HepG2 (cell line): Measurements from ENCODE around the gene NOP9. TPM values are rescaled to one million over a fixed set of nuclear protein-coding genes. Genes with fewer than 3 reads are reported as not detected.

Source experiments
- DNMT3B ChIP-seq: conservative IDR thresholded peaks from 2 replicates; pipeline ENCODE4 v1.6.1; 2016; ENCODE audit warnings: missing biosample characterization, control low read depth
- GPN1 ChIP-seq: sonication (generic); formaldehyde crosslinking; IDR thresholded peaks from 2 replicates; pipeline ENCODE4 v1.5.1; 2020; ENCODE audit warnings: missing genetic modification reagents, borderline replicate concordance
- NR2F6 ChIP-seq, 2 experiments: IDR thresholded peaks; 2 replicates each; pipeline ENCODE4 v1.6.1; 2016; ENCODE audit warnings: antibody characterized with exemption in 1 of 2, mild to moderate bottlenecking in 1 of 2
- NRL ChIP-seq: sonication (generic); formaldehyde crosslinking; IDR thresholded peaks from 2 replicates; pipeline ENCODE4 v1.5.0; 2020; ENCODE audit warnings: missing genetic modification reagents, mild to moderate bottlenecking, moderate library complexity, borderline replicate concordance
- PAWR ChIP-seq: sonication (generic); formaldehyde crosslinking; IDR thresholded peaks from 2 replicates; pipeline ENCODE4 v1.4.0; 2020; ENCODE audit warnings: missing genetic modification reagents, mild to moderate bottlenecking, borderline replicate concordance
- PLRG1 ChIP-seq: fragments of 450-650 bp; conservative IDR thresholded peaks from 2 replicates; pipeline ENCODE4 v1.6.1; 2016
- RCOR2 ChIP-seq: IDR thresholded peaks from 2 replicates; pipeline ENCODE4 v1.6.1; 2016; ENCODE audit warnings: missing biosample characterization, missing genetic modification reagents
- ZNF317 ChIP-seq: sonication (generic); formaldehyde crosslinking; IDR thresholded peaks from 2 replicates; pipeline ENCODE4 v1.5.0; 2020; ENCODE audit warnings: mild to moderate bottlenecking, missing genetic modification reagents
- ZNF816 ChIP-seq: sonication (generic); formaldehyde crosslinking; IDR thresholded peaks from 2 replicates; pipeline ENCODE4 v1.8.0; 2022; ENCODE audit warnings: missing genetic modification reagents, mild to moderate bottlenecking, borderline replicate concordance
- polyA plus RNA-seq, 8 experiments: library from polyadenylated mRNA; depleted of rRNA in 3 of 8; stranded (reverse) in 7 of 8; unstranded in 1 of 8; fragments of >200 nt; fragmentation: Illumina TruSeq in 4 of 8; extraction: Trizol in 4 of 8; gene quantifications; 2 replicates each; pipeline versions ENCODE4 v1.2.1 to v1.2.3, GENCODE V29; 2011 to 2016; ENCODE audit warnings: low read depth in 4 of 8, missing spikeins in 1 of 8, mixed read lengths in 1 of 8; ENCODE audit not compliant: insufficient read depth in 1 of 8
- total RNA-seq, 5 experiments: library from RNA; depleted of rRNA; stranded (reverse); fragments of >200 nt; fragmentation: Illumina TruSeq; extraction: Trizol; gene quantifications; 2 replicates each; pipeline ENCODE4 v1.2.3, GENCODE V29; 2016; ENCODE audit warnings: low read depth in 1 of 5
- TF ChIP-seq, protein P1 (sequence below): sonication (generic); formaldehyde crosslinking; IDR thresholded peaks from 2 replicates; pipeline ENCODE4 v1.5.1; 2020; ENCODE audit warnings: mild to moderate bottlenecking, missing genetic modification reagents, borderline replicate concordance
- TF ChIP-seq, protein P2 (sequence below): sonication (generic); formaldehyde crosslinking; IDR thresholded peaks from 2 replicates; pipeline ENCODE4 v1.5.0; 2020; ENCODE audit warnings: missing genetic modification reagents
- TF ChIP-seq, protein P3 (sequence below): IDR thresholded peaks from 2 replicates; pipeline ENCODE4 v1.6.1; 2016; ENCODE audit warnings: missing compliant biosample characterization, missing genetic modification reagents, borderline replicate concordance
- TF ChIP-seq, protein P4 (sequence below): IDR thresholded peaks from 2 replicates; pipeline ENCODE4 v1.6.1; 2018; ENCODE audit warnings: missing genetic modification reagents, mild to moderate bottlenecking, missing compliant biosample characterization
- TF ChIP-seq, protein P5 (sequence below): sonication (generic); formaldehyde crosslinking; IDR thresholded peaks from 2 replicates; pipeline ENCODE4; 2020; ENCODE audit warnings: missing genetic modification reagents, mild to moderate bottlenecking, borderline replicate concordance
- TF ChIP-seq, protein P6 (sequence below): IDR thresholded peaks from 2 replicates; pipeline ENCODE4 v1.6.1; 2016; ENCODE audit warnings: low read depth, borderline replicate concordance

NOP9 gene
- total and polyA plus RNA-seq, 2 of the 13 experiments (the other 11 are each of a cell fraction or from before 2014, with no cell fraction given), result 24.5 to 61.6 TPM

DNA sequence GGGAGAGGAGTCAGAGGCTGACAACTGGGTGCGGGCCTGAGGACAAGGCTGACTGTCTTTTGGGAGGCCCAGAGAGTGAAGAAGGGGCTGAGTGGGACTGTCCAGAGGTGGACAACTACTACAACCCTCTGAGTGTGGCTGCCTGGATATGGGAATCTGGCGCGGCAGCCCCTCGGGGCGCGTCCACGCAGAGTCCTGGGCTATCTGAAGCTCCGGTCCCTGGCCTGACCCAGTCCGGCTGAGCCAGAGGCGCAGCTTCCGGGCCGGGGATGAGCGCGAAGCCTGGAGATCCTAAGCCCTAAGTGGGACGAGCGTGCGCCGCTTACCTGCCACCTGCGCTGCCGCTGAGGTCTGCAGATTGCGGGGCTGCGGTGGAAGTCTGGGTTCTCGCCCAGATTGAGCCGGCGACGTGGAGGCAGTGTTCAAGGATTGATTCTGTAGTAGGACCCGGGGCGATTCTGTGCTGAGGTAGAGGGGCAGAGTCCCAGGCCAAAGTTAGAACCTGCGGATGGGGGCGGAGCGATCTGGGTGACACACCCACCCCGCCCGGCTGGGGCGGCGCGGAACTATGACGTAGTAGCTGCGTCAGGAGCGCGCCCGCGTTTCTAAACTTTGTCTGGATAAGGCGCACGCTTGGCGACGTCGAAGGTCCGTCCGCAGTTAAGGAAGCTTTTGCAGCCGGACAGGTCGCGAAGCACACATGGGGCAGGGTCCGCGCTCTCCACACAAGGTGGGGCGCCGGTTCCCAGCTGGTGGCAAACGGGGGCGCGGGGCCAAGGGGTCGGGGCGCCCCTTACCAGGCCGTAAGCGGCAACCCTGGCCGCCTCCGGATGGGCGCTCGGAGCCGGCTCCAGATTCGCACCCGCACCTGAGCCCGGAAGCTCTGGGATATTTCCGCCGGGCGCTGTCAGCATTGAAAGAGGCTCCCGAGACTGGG lies at the start of gene NOP9, which contains the start of gene DHRS1 (continued):
- TF ChIP-seq, protein P1, sequence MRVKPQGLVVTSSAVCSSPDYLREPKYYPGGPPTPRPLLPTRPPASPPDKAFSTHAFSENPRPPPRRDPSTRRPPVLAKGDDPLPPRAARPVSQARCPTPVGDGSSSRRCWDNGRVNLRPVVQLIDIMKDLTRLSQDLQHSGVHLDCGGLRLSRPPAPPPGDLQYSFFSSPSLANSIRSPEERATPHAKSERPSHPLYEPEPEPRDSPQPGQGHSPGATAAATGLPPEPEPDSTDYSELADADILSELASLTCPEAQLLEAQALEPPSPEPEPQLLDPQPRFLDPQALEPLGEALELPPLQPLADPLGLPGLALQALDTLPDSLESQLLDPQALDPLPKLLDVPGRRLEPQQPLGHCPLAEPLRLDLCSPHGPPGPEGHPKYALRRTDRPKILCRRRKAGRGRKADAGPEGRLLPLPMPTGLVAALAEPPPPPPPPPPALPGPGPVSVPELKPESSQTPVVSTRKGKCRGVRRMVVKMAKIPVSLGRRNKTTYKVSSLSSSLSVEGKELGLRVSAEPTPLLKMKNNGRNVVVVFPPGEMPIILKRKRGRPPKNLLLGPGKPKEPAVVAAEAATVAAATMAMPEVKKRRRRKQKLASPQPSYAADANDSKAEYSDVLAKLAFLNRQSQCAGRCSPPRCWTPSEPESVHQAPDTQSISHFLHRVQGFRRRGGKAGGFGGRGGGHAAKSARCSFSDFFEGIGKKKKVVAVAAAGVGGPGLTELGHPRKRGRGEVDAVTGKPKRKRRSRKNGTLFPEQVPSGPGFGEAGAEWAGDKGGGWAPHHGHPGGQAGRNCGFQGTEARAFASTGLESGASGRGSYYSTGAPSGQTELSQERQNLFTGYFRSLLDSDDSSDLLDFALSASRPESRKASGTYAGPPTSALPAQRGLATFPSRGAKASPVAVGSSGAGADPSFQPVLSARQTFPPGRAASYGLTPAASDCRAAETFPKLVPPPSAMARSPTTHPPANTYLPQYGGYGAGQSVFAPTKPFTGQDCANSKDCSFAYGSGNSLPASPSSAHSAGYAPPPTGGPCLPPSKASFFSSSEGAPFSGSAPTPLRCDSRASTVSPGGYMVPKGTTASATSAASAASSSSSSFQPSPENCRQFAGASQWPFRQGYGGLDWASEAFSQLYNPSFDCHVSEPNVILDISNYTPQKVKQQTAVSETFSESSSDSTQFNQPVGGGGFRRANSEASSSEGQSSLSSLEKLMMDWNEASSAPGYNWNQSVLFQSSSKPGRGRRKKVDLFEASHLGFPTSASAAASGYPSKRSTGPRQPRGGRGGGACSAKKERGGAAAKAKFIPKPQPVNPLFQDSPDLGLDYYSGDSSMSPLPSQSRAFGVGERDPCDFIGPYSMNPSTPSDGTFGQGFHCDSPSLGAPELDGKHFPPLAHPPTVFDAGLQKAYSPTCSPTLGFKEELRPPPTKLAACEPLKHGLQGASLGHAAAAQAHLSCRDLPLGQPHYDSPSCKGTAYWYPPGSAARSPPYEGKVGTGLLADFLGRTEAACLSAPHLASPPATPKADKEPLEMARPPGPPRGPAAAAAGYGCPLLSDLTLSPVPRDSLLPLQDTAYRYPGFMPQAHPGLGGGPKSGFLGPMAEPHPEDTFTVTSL, result peak; percentile 75; the same call in 1 of the 2 replicates
- TF ChIP-seq, protein P2, sequence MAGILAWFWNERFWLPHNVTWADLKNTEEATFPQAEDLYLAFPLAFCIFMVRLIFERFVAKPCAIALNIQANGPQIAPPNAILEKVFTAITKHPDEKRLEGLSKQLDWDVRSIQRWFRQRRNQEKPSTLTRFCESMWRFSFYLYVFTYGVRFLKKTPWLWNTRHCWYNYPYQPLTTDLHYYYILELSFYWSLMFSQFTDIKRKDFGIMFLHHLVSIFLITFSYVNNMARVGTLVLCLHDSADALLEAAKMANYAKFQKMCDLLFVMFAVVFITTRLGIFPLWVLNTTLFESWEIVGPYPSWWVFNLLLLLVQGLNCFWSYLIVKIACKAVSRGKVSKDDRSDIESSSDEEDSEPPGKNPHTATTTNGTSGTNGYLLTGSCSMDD (CRISPR knock-in tag), result peak; percentile 95
- TF ChIP-seq ZNF816 (CRISPR knock-in tag) (peak; percentile 97), PAWR (CRISPR knock-in tag) (peak; percentile 96), RCOR2 (CRISPR knock-in tag) (peak; percentile 20; the same call in 1 of the 2 replicates), PLRG1 (no peak), ZNF317 (CRISPR knock-in tag) (peak; percentile 94), NRL (CRISPR knock-in tag) (peak; percentile 99), NR2F6 (IDR thresholded peaks at IDR 0.05) (no peak), NR2F6 (CRISPR knock-in tag; IDR thresholded peaks at IDR 0.05) (peak; percentile 54), GPN1 (CRISPR knock-in tag) (peak; percentile 87; the same call in 1 of the 2 replicates), DNMT3B (CRISPR knock-in tag) (peak; percentile 50; the same call in 1 of the 2 replicates)
- TF ChIP-seq, protein P3, sequence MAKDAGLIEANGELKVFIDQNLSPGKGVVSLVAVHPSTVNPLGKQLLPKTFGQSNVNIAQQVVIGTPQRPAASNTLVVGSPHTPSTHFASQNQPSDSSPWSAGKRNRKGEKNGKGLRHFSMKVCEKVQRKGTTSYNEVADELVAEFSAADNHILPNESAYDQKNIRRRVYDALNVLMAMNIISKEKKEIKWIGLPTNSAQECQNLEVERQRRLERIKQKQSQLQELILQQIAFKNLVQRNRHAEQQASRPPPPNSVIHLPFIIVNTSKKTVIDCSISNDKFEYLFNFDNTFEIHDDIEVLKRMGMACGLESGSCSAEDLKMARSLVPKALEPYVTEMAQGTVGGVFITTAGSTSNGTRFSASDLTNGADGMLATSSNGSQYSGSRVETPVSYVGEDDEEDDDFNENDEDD (CRISPR knock-in tag), result peak; percentile 91; the same call in 1 of the 2 replicates
- TF ChIP-seq, protein P4, sequence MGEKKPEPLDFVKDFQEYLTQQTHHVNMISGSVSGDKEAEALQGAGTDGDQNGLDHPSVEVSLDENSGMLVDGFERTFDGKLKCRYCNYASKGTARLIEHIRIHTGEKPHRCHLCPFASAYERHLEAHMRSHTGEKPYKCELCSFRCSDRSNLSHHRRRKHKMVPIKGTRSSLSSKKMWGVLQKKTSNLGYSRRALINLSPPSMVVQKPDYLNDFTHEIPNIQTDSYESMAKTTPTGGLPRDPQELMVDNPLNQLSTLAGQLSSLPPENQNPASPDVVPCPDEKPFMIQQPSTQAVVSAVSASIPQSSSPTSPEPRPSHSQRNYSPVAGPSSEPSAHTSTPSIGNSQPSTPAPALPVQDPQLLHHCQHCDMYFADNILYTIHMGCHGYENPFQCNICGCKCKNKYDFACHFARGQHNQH (CRISPR knock-in tag), result peak; percentile 96
- TF ChIP-seq, protein P5, sequence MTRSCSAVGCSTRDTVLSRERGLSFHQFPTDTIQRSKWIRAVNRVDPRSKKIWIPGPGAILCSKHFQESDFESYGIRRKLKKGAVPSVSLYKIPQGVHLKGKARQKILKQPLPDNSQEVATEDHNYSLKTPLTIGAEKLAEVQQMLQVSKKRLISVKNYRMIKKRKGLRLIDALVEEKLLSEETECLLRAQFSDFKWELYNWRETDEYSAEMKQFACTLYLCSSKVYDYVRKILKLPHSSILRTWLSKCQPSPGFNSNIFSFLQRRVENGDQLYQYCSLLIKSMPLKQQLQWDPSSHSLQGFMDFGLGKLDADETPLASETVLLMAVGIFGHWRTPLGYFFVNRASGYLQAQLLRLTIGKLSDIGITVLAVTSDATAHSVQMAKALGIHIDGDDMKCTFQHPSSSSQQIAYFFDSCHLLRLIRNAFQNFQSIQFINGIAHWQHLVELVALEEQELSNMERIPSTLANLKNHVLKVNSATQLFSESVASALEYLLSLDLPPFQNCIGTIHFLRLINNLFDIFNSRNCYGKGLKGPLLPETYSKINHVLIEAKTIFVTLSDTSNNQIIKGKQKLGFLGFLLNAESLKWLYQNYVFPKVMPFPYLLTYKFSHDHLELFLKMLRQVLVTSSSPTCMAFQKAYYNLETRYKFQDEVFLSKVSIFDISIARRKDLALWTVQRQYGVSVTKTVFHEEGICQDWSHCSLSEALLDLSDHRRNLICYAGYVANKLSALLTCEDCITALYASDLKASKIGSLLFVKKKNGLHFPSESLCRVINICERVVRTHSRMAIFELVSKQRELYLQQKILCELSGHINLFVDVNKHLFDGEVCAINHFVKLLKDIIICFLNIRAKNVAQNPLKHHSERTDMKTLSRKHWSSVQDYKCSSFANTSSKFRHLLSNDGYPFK (CRISPR knock-in tag), result peak; percentile 94
- TF ChIP-seq, protein P6, sequence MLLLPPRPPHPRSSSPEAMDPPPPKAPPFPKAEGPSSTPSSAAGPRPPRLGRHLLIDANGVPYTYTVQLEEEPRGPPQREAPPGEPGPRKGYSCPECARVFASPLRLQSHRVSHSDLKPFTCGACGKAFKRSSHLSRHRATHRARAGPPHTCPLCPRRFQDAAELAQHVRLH (CRISPR knock-in tag), result peak; percentile 94; the same call in 1 of the 2 replicates
